ENCODE results near the gene FCHSD1.

- TF ChIP-seq CTCF (conservative IDR thresholded peaks at IDR 0.05; ENCODE audit: low read length) (no peak), EZH2phosphoT487 (IDR thresholded peaks at IDR 0.05; ENCODE audit: borderline replicate concordance, low read depth, low read length) (no peak)
Observed at GRCh38 chr5:141602606-141603005, 48.6 kb downstream of the FCHSD1 start.

Measured in OCI-LY7 (cell line).